Kidney (tissue), 14 donors: ENCODE measurements around the gene PRSS27. TPM values are rescaled to one million over a fixed set of nuclear protein-coding genes. Genes with fewer than 3 reads are reported as not detected.
"Not testable (repeated sequence)": the region's sequence is repeated elsewhere in the genome, so short reads cannot be mapped to it uniquely, and the experiment has no call there.

Experiments used
- DNase-seq, 5 donors: peaks; one replicate each; pipeline ENCODE4 v3.0.0-alpha.2; 2013 to 2020
- FAIRE-seq: peaks from 2 replicates; lab custom pipeline; 2012; peaks lifted over from hg19 to GRCh38; lab: Jason Lieb, UNC
- H3K27ac ChIP-seq, 2 donors: one replicate each; pipeline ENCODE4 v1.7.0; 2013; ENCODE audit warnings: low read depth in 2 of 2, low read length in 2 of 2, inconsistent platforms in 1 of 2
- H3K27me3 ChIP-seq: one replicate; pipeline ENCODE4 v1.7.1; 2013; ENCODE audit warnings: low read length, inconsistent platforms; ENCODE audit not compliant: control insufficient read depth, insufficient read depth
- H3K36me3 ChIP-seq, 3 donors: one replicate each; pipeline versions ENCODE4 v1.7.0 to v1.7.1; 2013; ENCODE audit warnings: low read length in 3 of 3, control low read depth in 1 of 3, inconsistent platforms in 1 of 3; ENCODE audit not compliant: insufficient read depth in 3 of 3, control insufficient read depth in 2 of 3
- H3K4me1 ChIP-seq, 3 donors: one replicate each; pipeline versions ENCODE4 v1.7.0 to v1.7.1; 2013; ENCODE audit warnings: low read length in 3 of 3, inconsistent platforms in 1 of 3, low read depth in 1 of 3; ENCODE audit not compliant: control insufficient read depth in 2 of 3, insufficient read depth in 2 of 3
- H3K4me3 ChIP-seq, 3 donors: one replicate each; pipeline versions ENCODE4 v1.7.0 to v1.8.1; 2013; ENCODE audit warnings: low read length in 3 of 3, control low read depth in 1 of 3, inconsistent platforms in 1 of 3
- H3K9ac ChIP-seq, 3 donors: one replicate each; pipeline versions ENCODE4 v1.7.0 to v1.7.1; 2013; ENCODE audit warnings: low read length in 3 of 3, control low read depth in 1 of 3, inconsistent platforms in 1 of 3
- H3K9me3 ChIP-seq, 3 donors: one replicate each; pipeline versions ENCODE4 v1.7.0 to v1.7.1; 2013; ENCODE audit warnings: low read length in 3 of 3, control low read depth in 1 of 3, inconsistent platforms in 1 of 3; ENCODE audit not compliant: control insufficient read depth in 2 of 3, insufficient read depth in 1 of 3
- CTCF ChIP-seq: IDR thresholded peaks from 3 replicates; pipeline ENCODE4 v1.5.1; 2012; ENCODE audit warnings: mild to moderate bottlenecking, moderate library complexity, borderline replicate concordance; ENCODE audit not compliant: insufficient read depth; ENCODE audit errors: extremely low read depth
- intact Hi-C: fragments of 100-400 bp; cut with DNase I; formaldehyde crosslinking; loops from one replicate; pipeline ENCODE4 v1.11.1; 2022
- polyA plus RNA-seq: library from polyadenylated mRNA; stranded (reverse); fragments of 350-450 nt; fragmentation: Illumina TruSeq; extraction: RNeasy Lipid Tissue Mini Kit (QIAGEN cat#74804); gene quantifications from one replicate; pipeline ENCODE4 v1.2.3, GENCODE V29; 2014; ENCODE audit warnings: low read depth, low replicate concordance; ENCODE audit not compliant: insufficient read depth
- total RNA-seq: library from RNA; stranded (reverse); fragmentation: NEBNext Ultra II Directional; extraction: Animal tissue kit (Norgen Biotek cat#: 25700); gene quantifications from one replicate; pipeline ENCODE4 v1.2.1, GENCODE V29; 2021
- donor health status: control.
- donor health status: control.
- donor health status: control.
- donor health status: control.
- donor health status: control.
- donor health status: DM: yes; HTN: yes; CAD: no.
- donor health status: Normal renal cell carcinoma (clear cell type).

The PRSS27 gene
- total and polyA plus RNA-seq, 2 donors from 2014 or later: 0.41 to 2.1 TPM

- Histone ChIP-seq H3K4me1 (peaks cover 0 to 10% (median 0%) of the 10 kb centered on the region in 3 donors), H3K36me3 (no peaks in the 10 kb centered on the region), H3K27ac (no peak overlapping the region), H3K27me3 (no peaks in the 10 kb centered on the region), H3K4me3 (no peak overlapping the region), H3K9me3 (no peaks in the 10 kb centered on the region), H3K9ac (no peak overlapping the region)
- TF ChIP-seq CTCF: no peak
- no peak for FAIRE-seq
- peak in 1 of 5 donors; percentile 78 for DNase-seq
- intact Hi-C loops: no loop called here
These were observed 33.0 kb downstream of the PRSS27 start for GRCh38 chr16:2686912-2687507.

GRCh38 chr16:2686075-2686474 is 33.9 kb downstream of the PRSS27 start:
- FAIRE-seq, H3K4me3 ChIP-seq, H3K9ac ChIP-seq, H3K4me1 ChIP-seq, DNase-seq, H3K9me3 ChIP-seq, H3K36me3 ChIP-seq, H3K27me3 ChIP-seq, H3K27ac ChIP-seq, intact Hi-C loops: not testable (repeated sequence)

GRCh38 chr16:2683041-2683440 is 37.0 kb downstream of the PRSS27 start:
- DNase-seq, H3K9me3 ChIP-seq, FAIRE-seq, H3K4me1 ChIP-seq, H3K27me3 ChIP-seq, intact Hi-C loops, H3K36me3 ChIP-seq: not testable (repeated sequence)
- Histone ChIP-seq H3K27ac (peak overlapping the region; percentile 79 to 85), H3K4me3 (peak overlapping the region; percentile 95 to 99 (median 95)), H3K9ac (peak overlapping the region; percentile 39 to 93 (median 87))

GRCh38 chr16:2682209-2683021 is 37.6 kb downstream of the PRSS27 start, which contains the start of gene KCTD5:
Gene KCTD5 (plus strand): TSS chr16:2682523. CDS start chr16:2682549, 26 bp downstream.
- Histone ChIP-seq H3K4me3 (peak within 1 kb of the TSS; percentile 95 to 99 (median 95)), H3K36me3 (no peaks in the 10 kb centered on the region), H3K9me3 (no peaks in the 10 kb centered on the region), H3K9ac (peak within 1 kb of the TSS; percentile 87 to 97 (median 93)), H3K27ac (peak within 1 kb of the TSS; percentile 79 to 85), H3K27me3 (no peaks in the 10 kb centered on the region), H3K4me1 (peaks cover 0 to 3% (median 3%) of the 10 kb centered on the region in 3 donors)
- DNase-seq: peak; percentile 96 to 98 (median 97)
- TF ChIP-seq CTCF: no peak
- intact Hi-C loops: no loop called here
- no peak for FAIRE-seq

- H3K36me3 ChIP-seq, intact Hi-C loops, H3K4me1 ChIP-seq, H3K27ac ChIP-seq, H3K4me3 ChIP-seq, DNase-seq, H3K27me3 ChIP-seq, H3K9me3 ChIP-seq, FAIRE-seq, H3K9ac ChIP-seq: not testable (repeated sequence)
These were observed 39.7 kb downstream of the PRSS27 start for GRCh38 chr16:2680360-2680759.

GRCh38 chr16:2679902-2680301 is 40.1 kb downstream of the PRSS27 start:
- H3K4me1 ChIP-seq, H3K27me3 ChIP-seq, DNase-seq, intact Hi-C loops, H3K4me3 ChIP-seq, H3K36me3 ChIP-seq, H3K9ac ChIP-seq, FAIRE-seq, H3K27ac ChIP-seq, H3K9me3 ChIP-seq: not testable (repeated sequence)
